ENCODE measurements around the gene PLVAP.
"Not testable (repeated sequence)": the region's sequence is repeated elsewhere in the genome, so short reads cannot be mapped to it uniquely, and the experiment has no call there.

PLVAP gene

DNA sequence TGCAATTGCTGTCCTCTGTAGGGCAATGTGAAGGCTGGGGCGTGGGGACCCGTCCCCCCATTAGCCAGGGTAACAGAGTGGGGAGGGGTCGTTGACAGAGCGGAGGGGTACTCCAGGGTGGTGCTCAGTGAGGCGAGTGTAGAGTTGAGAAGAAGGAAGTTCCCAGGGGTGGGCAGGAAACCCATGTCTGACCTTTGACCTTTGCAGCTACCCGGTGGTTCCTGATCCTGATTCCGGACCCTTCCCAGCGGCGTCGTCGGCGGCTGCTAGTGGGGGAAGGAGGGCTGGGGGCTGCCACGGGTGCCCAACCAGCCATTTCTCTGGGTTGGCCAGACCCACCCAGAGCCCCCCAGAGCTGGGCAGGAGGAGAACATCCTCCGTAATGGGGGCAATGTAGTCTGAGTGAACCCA is 2.1 kb upstream of the PLVAP start:
- TF ChIP-seq, protein P1, sequence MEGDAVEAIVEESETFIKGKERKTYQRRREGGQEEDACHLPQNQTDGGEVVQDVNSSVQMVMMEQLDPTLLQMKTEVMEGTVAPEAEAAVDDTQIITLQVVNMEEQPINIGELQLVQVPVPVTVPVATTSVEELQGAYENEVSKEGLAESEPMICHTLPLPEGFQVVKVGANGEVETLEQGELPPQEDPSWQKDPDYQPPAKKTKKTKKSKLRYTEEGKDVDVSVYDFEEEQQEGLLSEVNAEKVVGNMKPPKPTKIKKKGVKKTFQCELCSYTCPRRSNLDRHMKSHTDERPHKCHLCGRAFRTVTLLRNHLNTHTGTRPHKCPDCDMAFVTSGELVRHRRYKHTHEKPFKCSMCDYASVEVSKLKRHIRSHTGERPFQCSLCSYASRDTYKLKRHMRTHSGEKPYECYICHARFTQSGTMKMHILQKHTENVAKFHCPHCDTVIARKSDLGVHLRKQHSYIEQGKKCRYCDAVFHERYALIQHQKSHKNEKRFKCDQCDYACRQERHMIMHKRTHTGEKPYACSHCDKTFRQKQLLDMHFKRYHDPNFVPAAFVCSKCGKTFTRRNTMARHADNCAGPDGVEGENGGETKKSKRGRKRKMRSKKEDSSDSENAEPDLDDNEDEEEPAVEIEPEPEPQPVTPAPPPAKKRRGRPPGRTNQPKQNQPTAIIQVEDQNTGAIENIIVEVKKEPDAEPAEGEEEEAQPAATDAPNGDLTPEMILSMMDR (IDR thresholded peaks at IDR 0.05; ENCODE audit: control insufficient read depth, insufficient read depth, low read depth, low read length, missing control alignments) = no peak
- no peak for DNase-seq (ENCODE audit: low read depth)
- no peak overlapping the region for H3K4me3 ChIP-seq (ENCODE audit: control insufficient read depth, low read depth, low read length)

DNA sequence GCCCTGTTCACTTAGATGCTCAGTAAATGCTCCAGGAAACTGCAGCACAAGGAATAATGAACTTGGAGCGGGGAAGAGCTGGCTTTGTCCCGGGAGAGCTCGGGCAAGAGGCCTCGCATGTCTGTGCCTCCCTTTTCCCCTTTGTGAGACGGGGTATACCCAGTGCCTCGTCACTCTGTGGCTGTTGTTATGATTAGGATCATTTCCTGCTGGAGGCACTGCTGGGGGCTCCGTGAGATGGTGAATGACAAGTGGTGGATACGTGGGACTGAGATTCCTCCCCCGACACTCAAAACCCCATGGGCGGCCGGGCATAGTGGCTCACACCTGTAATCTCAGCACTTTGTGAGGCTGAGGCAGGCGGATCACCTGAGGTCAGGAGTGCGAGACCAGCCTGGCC is 1.1 kb upstream of the PLVAP start:
- TF ChIP-seq, protein P1 (IDR thresholded peaks at IDR 0.05; ENCODE audit: control insufficient read depth, insufficient read depth, low read depth, low read length, missing control alignments) = no peak
- DNase-seq (ENCODE audit: low read depth) = no peak
- H3K4me3 ChIP-seq (ENCODE audit: control insufficient read depth, low read depth, low read length) = no peak overlapping the region

DNA sequence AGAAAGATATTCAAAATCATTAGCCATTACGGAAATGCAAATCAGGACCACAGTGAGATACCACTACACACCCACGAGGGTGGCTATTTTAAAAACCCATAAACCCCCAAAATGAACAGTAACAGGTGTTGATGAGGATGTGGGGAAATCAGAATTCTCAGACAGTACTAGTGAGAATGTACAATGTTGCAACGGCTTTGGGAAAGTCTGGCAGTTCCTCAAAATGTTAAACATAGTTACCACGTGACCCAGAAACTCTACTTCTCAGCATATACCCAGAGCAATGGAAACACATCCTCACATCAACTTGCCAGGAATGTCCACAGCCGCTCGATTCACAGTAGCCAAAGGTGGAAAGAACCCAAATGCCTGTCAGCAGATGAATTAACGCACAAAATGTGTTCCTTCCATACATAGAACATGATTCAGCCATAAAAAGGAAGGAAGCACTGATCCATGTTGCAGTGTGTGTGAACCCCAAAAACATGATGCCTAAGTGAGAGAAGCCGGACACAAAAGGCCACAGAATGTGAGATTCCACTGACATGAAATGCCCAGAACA is 7.0 kb downstream of the PLVAP start:
- H3K4me3 ChIP-seq (ENCODE audit: control insufficient read depth, low read depth, low read length) = no peak overlapping the region
- TF ChIP-seq, protein P1 (IDR thresholded peaks at IDR 0.05; ENCODE audit: control insufficient read depth, insufficient read depth, low read depth, low read length, missing control alignments) = no peak
- no peak for DNase-seq (ENCODE audit: low read depth)

DNA sequence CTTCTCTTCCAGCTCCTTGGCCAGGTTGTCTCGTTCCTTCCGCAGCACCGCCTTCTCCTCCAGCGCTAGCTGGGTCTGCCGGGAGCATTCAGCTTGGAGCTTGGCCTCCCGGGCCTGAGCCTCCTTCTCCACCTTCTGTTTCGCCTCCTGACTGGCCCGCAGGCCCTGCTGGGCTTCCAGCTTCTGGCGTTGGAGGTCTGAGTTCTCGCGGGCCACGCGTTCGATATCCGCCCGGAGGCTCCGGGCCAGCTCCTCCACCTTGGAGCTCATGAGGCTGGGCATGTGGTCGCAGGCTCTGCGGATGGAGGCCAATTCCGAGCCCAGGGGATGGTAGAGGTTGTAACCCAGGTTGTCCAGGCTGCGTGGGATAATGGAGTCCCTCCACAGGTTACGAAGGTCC is 11.8 kb downstream of the PLVAP start:
- no peak for DNase-seq (ENCODE audit: low read depth)
- no peak overlapping the region for H3K4me3 ChIP-seq (ENCODE audit: control insufficient read depth, low read depth, low read length)
- TF ChIP-seq, protein P1 (IDR thresholded peaks at IDR 0.05; ENCODE audit: control insufficient read depth, insufficient read depth, low read depth, low read length, missing control alignments) = no peak

DNA sequence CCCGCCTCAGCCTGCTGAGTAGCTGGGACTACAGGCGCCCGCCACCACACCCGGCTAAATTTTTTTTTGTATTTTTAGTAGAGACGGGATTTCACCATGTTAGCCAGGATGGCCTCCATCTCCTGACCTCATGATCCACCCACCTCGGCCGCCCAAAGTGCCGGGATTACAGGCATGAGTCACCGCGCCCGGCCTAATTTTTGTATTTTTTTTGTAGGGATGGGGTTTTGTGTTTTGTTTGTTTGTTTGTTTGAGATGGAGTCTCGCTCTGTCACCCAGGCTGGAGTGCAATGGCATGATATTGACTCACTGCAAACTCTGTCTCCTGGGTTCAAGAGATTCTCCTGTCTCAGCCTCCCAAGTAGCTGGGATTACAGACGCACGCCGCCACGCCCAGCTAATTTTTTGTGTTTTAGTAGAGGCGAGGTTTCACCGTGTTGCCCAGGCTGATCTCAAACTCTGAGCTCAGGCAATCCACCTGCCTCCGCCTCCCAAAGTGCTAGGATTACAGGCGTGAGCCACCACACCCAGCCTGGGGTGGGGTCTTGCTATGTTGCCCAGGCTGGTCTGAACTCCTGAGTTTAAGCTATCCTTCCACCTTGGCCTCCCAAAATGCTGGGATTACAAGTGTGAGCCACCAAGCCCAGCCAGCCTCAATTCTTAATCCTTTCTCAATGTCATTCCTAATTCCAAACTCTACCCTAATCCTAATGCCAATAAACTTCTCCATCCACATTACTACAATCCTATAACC is 13.1 kb downstream of the PLVAP start:
- DNase-seq (ENCODE audit: low read depth) = not testable (repeated sequence)

DNA sequence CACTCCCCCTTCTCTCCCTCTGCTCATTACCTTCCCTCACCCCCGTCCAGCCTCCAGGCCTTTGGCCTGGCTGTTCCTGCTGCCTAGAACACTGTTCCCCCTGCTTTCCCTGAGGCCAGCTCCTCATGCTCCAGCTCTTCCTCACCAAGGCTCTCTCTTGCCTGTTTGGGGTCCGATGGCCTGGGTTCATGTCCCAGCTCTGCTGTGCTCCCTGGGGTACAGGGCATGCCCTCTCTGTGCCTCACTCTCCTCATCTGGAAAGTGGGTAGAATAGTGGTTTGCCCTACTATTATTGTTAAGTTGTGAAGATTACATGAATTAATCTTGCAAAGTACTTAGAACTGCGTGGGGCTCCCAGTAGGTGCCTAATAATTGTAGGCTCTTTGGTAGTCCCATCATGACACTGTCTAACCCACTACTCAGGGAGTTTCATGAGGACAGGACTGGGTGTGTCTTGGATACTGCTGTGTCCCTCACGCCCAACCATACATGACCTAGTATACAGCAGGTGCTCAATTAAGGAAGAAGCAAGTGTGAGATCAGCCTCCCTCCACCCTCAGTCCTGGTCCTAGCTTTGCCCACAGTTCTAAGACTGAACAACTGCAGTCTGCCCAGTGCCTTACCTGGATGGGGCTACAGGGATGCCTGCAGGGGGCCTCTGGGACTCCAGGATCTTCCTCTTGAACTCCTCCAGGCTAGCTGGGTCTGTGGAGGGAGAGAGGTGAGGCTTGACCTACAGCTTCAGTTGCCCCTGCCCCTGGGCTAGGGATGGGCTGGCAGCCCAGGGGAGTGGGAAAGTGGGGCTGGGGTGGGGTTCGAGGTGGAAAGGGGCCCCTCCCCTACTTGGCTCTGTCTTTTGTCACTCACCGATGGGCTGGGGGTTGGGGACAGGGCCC is 17.0 kb downstream of the PLVAP start:
- H3K4me3 ChIP-seq (ENCODE audit: control insufficient read depth, low read depth, low read length) = no peak overlapping the region
- TF ChIP-seq, protein P1 (IDR thresholded peaks at IDR 0.05; ENCODE audit: control insufficient read depth, insufficient read depth, low read depth, low read length, missing control alignments) = no peak
- DNase-seq (ENCODE audit: low read depth) = no peak

More for the DNA sequence above, 13.1 kb downstream of the PLVAP start:
- not testable (repeated sequence) for H3K4me3 ChIP-seq (ENCODE audit: control insufficient read depth, low read depth, low read length)

DNA sequence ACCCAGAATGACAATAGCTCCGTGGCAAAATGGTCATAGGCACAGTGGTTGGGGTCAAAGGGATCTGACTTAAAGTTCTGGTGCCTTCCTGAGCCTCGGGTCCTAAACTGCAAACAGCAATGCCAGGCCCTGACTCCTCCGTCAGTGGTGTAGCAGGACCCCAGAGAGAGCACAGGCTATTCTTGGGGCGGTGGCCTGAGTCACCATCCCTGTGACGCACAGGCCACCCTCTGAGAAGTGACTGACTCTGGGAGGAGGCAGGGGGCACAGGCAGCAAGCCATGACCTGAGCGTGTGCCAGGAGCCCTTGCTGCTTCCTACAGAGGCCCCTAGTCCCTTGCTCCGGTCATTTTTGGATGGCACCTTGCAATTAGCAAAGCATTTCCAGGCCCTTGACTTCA is 18.7 kb downstream of the PLVAP start:
- no peak overlapping the region for H3K4me3 ChIP-seq (ENCODE audit: control insufficient read depth, low read depth, low read length)
- TF ChIP-seq, protein P1 (IDR thresholded peaks at IDR 0.05; ENCODE audit: control insufficient read depth, insufficient read depth, low read depth, low read length, missing control alignments) = no peak
- DNase-seq (ENCODE audit: low read depth) = no peak
